NK-92 (cell line): Measurements from ENCODE around the gene ATP2A3.

Experiments used
- DNase-seq: peaks from one replicate; lab custom pipeline; 2025; ENCODE audit not compliant: unreplicated experiment; lab: John Stamatoyannopoulos, UW

ATP2A3 gene

DNA sequence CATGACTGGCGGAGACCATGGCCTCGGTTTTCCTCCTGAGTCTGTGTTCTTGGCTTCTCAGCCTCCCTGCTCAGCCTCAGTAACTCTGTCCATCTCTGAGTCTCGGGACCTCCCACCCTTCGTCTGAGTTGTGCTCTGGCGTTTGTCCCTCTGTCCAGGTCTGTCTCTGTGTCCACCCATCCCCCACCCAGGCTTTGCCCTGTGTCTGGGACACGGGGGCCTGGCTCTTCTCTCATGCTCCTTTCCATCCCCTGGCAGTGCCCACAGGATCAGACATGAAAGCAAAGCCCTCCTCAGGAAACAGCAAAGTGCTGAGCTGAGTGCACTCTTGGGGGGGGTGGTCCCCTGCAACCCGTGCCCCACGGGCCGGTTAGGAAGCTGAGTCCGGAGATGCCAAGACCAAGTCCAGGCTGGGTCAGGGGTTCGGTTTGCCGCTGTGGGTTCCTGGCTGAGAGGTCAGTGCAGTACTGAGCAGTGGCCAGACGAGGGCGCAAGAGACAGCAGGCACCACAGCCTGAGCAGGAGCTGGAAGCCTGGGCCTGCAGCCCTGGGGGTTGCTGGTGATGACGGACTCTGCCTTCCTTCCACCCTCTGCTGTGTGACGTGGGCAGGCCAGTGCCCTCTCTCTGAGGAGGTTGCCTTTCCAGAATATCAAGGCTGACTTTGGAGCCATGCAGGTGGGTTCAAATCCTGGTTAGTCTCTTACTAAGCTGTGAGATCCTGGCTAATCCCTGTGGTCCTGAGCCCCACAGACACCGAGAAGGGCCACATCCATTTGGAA lies 50.5 kb downstream of the ATP2A3 start:
- no peak for DNase-seq

DNA sequence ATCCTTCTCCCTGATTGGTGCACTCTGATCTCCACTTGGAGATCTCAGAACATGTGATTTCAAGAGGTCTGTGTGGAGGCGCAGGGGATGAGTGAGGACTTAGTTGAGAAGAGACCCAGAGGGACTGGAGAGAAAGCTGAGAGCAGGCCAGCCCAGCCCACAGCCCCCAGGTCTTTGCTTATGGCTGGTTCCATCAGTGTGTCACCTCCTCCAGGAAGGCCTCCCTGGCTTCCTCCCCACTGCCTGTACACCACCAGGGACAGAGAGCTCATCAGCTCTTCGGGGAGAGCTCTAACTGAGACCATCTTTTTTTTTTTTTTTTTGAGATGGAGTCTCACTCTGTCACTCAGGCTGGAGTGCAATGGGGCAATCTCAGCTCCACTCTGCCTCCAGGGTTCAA lies 51.4 kb downstream of the ATP2A3 start:
- no peak for DNase-seq

DNA sequence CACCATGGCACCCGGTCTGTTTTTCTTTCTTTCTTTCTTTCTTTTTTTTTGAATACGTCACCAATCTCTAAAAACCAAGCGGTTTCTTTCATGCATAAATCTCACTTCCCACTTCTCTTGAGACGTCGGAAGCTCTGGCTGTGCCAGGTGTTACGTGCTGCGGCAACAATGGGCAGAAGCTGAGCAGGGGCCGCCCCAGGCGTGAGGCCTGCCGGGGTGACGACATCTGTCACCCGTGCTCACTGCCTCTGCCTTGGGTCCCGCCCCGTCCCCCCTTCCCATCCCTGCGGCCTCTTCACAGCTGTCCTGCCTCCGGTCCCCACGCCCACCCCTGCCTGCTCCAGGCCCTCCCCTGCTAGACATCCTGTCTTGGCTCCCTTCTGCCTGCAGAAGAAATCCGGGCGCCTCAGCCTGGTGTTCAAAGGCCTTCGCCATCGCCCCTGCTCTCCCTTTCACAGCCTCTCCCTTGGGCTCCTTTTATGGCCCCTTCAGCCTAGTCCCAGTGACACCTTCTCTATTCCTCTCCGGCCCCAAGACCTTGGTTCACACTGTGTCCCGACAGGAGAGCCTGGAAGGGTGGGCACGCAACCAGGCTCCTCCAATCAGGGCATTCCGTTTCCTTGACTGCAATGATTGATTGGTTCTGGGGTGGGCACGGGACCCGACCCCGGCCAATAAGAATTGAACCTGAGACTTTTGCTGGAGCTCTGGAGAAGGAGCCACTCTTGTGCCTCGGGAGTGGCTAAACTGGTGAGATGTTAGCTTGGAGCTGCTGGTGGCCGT lies 52.8 kb downstream of the ATP2A3 start:
- DNase-seq, result no peak

DNA sequence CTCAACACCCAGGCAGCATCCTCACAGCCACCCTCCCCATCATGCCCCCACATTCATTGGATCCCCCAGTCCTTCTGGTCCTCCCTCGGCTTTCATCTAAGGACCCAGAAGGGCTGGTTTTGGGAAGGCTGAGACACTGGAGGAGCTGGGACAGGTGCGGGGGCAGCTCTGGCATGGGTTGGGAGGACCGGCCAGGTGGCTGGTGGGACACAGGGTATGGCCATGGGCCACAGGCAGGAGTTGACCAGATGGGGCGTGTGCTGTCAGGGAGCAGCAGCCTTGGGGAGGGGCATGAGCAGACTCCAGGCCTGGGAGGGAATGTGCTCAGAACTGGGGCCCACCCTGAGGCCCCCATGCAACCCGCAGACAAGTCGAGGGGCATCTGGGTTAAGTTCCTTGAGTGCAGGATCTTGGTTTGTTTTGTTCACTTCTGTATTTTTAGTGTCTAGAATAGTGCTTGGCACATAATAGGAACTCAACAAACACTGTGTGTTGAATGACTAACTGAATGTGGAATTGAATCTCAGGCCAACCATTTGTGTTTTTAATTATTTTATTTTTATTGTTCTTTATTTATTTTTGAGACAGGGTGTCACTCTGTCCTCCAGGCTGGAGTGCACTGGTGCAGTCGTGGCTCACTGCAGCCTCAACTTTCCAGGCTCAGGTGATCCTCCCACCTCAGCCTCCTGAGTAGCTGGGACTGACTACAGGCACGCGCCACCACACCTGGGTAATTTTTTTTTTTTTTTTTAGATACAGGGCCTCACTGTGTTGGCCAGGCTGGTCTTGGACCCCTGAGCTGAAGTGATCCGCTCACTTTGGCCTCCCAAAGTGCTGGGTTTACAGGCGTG lies 53.6 kb downstream of the ATP2A3 start:
- no peak for DNase-seq

DNA sequence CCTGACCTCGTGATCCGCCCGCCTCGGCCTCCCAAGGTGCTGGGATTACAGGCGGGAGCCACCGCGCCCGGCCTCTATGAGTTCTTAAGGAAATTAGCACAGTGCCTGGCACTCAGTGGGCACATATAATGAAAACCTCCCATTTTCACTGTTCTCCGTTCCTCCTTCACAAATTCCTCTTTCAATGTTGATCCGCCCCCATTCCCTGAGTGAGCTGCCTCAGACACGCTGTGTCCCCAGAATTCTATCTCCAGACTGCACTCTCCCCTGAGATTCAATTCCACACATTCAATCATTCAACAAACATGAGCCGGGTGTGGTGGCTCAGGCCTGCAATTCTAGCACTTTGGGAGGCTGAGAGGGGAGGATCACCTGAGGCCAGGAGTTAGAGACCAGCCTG lies 55.0 kb downstream of the ATP2A3 start:
- no peak for DNase-seq

DNA sequence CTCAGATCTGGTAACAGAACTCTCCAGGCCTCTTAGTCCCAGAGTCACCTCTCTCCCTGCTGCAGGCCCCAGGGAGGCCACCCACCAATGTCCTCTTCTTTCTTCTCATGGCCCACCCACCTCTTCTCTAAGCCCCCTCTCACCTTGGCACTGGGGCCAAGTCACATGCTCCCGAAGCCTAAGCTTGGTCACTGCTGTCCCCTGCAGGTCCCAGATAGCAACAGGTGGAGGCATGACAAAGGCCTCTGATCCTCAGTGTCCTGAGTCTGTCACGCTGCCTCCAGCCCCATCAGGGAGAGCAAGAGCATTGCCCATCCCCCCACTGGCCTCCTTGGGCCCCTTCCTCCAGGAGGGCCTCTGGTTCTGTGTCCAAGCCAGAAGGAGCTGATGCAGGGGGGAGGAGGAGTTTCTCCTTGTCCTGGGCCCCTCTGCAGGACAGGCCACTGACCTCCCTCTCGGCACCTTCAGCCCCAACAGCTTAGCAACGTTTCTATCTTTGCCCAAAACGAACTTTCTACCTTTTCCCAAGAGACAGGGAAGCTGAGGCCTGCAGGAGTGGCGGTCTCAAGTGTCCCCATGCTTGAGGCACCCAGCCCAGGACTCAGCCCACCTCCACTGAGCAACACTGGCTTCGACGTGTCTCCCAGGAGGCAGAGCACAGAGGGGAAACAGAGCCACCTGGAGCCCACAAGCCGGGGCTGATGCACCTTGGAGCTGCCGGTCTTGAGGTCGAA lies 56.6 kb downstream of the ATP2A3 start:
- no peak for DNase-seq

DNA sequence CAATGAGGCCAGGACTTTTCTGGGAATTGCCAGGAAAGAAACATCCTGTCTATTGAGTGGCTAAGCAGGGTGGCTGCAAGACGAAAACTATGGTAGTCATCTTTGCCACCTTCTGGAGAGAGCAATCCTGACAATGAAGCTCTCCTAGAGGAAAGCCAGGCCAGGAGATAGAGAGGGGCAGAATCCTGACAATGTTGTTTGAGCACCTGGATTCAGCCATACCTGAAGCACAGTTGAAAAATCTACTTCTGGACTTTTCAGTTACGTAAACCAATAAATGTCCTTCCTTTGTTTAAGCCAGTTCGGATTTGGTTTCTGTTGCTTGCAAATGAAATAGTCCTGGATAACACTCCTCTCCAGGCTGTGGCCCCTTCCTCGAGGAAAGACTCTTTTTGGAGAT lies 57.4 kb downstream of the ATP2A3 start:
- DNase-seq, result no peak

DNA sequence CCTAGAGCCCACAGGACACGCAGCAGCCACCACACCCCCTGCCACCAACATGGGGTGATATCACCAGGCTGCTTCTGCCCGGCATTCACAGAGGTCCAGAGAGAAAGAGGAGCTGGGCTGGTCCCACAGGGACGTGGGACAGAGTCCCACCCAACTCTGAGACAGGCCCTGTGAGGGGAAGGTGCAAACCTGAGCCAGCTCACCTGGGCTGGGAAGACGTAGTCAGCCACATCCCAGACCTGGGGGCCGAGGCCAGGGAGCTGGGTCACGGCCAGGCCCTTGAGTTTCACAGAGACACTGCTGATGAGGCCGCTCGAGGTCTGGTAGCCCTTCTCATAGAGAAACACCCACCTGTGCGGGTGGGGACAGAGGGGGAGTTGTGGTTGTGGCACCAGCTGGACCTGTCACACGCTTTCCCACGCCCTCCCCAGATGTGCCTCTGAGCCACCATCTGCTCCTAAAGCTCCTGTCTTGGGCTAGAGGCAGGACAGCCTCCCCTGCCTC lies 59.2 kb downstream of the ATP2A3 start:
- DNase-seq, result no peak

DNA sequence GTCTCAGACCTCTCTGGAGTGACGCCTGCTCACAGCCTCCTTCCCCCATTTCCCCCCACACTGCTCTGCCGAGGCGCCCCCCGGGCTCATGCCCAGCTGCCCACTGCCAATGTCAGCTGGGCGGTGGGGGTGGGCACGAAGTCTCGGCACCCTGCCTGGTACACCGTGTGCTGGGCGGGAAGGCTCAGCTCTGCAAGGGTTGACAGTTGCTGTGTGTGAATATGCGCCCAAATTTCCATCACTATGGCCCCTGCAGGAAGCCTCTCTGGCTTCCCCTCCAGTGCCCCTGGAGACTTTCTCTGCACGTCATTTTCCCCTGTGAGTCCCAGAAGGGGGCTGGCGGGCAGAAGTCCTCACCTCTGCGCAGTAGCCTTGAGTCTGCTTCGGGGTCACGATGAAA lies 59.7 kb downstream of the ATP2A3 start:
- no peak for DNase-seq

DNA sequence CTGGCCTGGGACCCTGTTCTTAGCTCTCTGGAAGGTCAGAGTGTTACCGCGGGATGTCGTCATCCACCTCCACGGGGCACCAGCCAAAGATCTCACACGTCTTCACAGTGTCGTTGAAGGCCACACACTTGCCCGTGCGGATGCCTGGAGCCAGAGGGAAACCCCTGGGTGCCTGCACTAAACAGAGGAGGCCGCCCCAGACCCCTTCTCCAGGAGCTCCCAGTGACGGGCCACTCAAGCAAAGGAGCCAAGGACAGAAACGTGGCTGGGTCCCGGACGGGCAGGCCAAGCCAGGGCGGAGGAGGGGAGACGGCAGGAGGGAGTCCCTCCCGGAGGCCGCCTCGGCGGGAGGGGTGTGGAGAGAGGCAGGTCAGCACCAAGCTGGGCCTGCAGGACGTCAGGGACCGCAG lies 60.4 kb downstream of the ATP2A3 start:
- DNase-seq, result no peak

DNA sequence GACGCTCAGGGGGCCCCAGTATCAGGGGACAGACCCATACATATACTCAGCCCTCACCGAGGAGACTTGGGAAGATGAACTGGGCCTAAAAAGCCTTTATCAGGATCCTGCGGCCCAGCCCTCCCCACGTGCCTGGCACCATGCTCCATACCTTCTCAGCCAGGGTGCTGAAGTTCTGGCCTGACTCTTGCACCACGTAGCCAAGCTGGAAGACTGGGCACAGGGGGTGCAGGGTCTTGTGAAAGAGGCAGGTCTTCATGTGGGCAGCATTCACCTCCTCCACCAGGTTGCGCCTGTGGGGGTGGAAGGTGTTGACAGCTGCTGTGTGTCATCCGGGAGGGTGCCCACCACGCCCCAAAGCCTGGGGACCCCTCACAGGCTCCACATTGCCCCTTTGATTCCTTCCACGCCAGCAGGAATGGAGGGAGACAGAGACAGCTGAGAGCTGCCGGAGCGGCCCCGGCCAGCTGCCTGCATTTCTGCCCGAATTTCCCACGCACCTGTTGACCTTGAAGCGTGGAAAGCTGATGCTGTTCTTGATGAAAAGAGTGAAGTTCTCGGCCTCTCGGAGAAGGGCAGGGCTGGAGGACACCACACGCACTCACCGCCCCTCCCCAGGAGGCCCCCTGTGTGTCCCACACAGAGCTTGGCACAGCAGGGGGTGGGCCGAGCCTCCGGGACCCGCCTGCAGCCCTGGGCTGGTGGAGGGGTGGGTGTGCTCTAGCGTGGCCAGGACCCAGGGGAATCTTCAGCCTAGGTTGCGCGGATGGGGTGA lies 61.0 kb downstream of the ATP2A3 start:
- DNase-seq, result no peak

DNA sequence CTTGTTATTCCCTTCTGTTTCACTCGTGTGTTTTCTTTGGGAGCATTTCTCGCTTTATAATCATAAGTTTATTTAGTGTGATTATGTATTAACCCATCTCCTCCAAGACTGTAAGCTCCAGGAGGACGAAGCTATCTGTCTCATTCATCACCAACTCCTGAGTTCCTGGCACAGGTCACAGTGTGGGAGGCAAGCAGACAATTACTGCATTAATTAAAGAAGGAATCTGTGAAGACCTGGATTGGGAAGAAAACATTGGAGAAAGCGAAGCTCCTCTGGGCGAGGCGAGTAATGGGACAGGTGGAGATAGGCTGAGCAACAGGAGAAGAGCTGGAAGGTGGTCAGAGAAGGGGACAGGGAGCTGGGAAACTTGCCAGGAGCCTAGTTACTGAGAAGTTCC lies 63.6 kb downstream of the ATP2A3 start:
- no peak for DNase-seq

DNA sequence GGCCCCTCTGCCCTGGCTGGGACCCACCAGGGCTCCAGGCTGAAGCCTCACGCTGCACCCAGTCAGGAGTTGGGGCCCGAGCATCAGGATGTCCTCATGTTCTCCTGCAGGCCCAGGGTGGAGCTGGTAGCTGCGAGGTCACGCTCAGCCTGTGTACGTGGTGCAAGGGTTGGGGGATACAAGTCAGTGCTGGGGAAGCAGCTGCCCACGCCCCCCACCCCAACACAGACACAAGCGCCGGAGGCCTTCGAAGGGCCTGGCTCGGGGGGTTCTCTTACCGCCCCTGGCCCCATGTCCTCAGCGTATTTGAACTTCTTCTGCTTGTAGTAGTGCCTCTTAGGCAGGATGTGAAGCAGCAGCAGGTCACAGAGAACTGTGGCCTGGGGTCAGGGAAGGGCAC lies 66.5 kb downstream of the ATP2A3 start:
- no peak for DNase-seq

DNA sequence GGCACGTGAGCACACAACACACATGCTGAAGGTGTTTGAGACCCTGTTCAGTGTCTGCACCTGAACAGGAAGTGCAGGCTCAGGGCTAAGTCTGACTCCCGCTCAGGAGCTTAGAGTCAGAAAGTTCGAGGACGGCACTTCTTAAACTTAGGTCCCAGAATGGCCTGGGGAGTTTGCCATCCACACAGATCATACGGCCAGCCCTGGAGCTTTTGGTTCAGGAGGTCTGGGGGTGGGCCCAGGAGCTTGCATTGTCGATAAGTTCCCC lies 67.3 kb downstream of the ATP2A3 start:
- DNase-seq, result no peak

DNA sequence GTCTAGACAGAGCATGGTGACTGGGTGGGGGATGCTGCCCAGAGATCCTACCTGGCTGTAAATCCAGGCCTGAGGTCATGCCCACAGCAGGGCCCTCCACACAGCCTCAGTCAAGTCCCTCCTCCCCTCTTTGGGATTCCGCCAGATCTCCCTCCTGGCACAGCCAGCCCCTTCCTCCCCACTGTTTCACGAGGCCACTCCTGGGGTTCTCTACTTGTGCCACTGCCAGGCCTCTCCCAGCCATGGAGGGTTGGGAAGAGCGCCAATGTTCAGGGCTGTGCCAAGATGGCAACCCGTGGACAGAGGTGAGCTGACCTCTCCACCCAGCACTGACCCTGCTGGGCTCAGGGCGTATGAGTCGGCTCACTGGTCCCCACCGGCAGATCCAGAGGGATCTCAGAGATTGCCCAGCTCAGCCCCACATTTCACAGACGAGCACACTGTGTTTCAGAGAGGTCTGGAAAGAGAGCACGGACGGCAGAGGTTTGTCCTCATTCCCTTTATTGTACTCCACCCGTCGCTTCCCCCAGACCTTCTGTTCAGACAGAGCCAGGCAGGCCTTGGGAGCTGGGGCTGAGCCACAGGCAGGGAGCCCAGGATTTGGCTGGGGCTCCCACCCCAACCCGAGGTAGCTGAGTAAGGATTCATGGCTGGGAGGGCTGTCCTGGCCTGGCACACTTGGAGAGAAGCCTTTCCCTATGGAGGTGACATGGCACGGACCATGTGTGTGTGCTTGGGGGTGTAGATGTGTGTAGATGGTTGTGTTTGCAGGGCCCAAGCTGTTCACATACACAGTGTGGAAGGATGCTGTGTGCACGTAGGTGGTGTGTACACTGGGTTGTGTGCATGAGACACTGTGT lies 67.9 kb downstream of the ATP2A3 start:
- no peak for DNase-seq

DNA sequence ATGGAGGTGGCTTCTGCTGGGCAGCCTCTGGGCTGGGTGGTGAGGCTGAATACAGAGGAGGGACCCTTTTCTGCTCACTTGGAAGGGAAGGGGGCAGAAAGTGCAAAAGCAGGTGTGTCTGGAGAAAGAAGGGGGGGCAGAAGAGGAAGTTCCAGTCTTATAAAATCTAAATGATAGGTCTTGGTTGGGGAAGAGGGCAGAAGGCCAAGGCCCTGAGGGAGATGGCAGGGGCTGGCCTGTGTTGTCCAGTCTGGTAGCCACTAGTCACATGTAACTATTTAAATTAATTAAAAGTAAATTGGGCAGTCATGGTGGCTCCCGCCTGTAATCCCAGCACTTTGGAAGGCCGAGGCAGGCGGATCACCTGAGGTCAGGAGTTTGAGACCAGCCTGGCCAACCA lies 68.9 kb downstream of the ATP2A3 start:
- DNase-seq, result no peak

DNA sequence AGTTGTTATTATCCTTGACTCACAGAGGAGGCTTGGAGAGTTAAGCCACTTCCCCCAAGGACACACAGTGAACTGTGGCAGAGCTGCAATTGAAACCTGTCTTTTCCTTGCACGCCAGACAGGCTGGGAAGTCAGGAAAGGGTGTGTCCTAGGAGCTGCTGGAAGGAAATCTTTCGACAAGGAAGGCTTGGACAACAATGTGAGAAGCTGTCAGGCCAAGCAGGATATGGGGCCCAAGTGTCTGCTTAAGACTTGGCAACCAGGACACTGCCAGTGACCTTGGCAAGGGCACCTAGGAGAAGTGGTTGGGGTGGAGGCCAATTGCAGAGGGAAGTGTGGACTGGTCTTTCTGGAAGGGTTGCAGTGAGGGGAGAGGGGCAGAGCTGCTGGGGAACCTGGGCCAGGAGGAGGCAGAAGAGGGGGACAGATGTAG lies 69.3 kb downstream of the ATP2A3 start:
- DNase-seq, result no peak

DNA sequence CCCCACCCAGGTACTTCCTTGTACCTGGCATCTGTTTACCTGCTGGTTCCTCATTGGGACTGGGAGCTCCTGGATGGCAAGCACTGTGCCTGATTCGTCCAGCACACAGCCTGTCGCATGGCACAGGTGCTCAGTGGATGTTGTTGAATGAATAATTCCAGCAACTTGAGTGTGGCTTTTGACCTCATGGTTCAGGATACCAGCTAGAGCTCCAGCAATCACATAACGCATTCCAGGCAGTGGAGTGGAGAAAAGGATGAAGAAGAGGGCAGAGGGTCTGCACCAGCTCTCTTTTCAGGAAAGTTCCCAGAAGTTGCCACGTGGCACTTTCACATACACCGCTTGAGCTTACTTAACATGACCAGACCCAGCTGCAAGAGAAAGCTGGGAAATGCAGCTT lies 70.0 kb downstream of the ATP2A3 start:
- DNase-seq, result no peak

DNA sequence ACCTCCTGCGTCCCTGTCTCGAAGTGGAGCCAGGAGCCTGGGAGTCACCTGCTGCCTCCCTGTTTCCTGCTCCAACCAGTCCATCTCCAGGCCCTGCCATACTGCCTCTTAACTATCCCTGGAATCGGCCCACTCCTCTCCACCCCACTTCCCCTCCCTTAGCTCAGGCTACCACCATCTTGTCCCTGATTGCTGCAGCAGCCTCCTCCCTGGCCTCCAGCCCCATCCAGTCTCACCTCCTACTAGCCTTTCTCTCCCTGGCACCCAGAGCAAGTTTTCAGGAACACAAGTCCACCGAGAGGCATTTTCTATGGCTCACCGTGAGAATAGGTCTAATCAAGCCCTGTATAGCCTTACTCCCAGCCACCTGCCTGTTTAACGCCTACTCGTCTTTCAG lies 70.5 kb downstream of the ATP2A3 start:
- DNase-seq, result no peak
